HG02852 (cell line): ENCODE measurements around the gene AKR1C2.
"Not testable (repeated sequence)": the region's sequence is repeated elsewhere in the genome, so short reads cannot be mapped to it uniquely, and the experiment has no call there.

Experiments used
- ATAC-seq: cut with Tn5 transposase; IDR thresholded peaks from one replicate; pipeline ENCODE4 v1.9.1; 2021; ENCODE audit warnings: mild to moderate bottlenecking, moderate library complexity; ENCODE audit not compliant: unreplicated experiment

Gene AKR1C2

DNA sequence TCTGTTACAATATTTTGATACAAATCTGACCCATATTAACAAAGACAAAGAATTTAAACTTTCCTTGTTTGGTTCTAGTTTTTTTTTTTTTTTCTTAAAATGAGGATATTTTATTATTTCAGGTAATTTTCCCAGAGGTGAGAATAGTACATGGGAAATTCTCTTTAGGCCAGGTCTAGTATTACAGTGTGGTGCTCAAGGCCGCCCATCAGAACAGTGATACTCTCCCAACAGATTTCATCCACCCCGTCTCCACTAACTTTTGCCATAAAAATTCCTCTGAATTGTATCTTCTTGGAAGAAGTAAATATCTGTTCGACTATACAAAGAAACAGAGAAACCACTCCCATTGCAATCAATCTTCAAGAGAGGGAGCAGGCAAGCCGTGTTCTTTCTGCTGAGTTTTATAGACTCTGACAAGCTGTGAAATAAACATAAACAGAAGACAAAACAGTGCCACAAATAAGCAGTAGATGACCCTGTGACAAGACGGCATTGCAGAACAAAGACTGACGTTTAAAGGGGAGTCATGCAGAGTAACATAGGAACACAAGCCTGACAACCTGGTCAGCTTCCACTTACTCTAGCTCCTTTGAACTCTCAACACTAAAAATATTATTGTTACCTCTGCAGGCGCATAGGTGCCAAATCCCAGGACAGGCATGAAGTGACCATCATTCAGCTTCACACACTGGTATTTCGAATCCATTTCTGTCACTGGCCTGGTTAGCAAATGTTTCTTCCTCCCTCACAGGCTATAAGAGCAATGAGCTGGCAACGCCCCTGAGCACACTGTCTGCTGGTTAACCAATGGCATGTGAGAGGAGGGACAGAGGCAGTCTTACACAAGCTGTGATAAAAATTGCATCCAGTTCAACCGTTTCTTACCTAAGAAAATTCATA, at the start of gene AKR1C2:
Gene AKR1C2 (minus strand): TSS at position 731 of the 903 bp plus-strand sequence. CDS start 22 bp downstream, at position 709.
- not testable (repeated sequence) for ATAC-seq

DNA sequence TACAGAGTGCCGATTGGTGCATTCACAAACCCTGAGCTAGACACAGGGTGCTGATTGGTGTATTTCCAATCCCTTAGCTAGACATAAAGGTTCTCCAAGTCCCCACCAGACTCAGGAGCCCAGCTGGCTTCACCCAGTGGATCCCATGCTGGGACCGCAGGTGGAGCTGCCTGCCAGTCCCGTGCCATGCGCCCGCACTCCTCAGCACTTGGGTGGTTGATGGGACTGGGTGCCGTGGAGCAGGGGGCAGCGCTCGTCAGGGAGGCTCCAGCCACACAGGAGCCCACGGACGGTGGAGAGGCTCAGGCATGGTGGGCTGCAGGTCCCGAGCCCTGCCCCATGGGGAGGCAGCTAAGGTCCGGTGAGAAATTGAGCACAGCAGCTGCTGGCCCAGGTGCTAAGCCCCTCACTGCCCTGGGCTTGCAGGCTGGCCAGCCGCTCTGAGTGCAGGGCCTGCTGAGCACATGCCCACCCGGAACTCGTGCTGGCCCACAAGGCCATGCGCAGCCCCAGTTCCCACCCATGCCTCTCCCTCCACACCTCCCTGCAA, 49.4 kb upstream of the AKR1C2 start:
- ATAC-seq = not testable (repeated sequence)

DNA sequence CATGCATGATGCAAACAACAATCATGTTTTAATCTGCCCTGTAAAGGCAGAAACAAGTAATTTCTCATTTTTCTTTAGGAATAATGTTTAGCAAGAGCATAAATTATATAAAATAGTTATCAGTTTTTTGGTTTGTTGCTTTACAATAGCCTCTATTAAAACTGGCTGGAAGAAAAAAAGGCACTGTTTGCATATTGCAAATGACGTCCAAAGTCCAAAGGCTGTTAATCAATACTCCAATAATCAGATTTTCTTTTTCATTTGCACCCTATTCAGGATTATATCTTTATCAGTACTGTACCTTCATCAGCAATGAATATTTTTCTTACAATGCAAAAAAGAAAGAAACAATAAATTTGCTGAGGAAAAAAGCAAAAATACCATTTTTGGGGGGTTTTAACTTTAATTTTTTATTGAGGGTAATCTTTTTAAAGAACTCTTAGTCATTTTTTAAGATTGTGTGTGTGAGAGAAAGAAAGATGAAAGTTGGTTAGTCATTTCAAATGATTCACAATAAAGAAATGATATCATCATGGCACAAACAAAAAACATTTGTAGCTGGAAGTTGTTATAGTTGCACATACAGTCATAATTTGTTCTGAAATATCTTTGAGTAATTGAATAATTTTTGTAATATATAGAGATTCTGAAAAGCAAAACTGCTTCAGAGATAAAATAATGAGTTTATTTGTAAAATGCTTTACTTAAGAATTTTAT, 44.4 kb upstream of the AKR1C2 start:
- no peak for ATAC-seq

DNA sequence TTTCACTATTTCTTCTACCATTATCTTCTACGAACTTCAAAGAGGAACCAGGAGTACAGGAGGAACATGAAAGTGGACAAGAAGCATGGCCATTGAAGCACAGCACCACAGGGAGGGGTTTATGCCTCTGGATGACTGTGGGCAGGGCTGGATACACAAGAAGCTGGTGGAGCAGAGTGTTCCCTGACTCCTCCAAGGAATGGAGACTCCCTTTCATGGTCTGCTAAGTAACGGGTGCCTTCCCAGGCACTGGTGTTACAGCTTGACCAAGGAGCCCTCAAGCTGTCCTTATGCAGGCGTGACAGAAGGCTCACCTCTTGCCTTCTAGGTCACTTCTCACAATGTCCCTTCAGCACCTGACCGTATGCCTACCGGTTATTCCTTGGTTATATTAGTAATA, 43.4 kb upstream of the AKR1C2 start:
- not testable (repeated sequence) for ATAC-seq

DNA sequence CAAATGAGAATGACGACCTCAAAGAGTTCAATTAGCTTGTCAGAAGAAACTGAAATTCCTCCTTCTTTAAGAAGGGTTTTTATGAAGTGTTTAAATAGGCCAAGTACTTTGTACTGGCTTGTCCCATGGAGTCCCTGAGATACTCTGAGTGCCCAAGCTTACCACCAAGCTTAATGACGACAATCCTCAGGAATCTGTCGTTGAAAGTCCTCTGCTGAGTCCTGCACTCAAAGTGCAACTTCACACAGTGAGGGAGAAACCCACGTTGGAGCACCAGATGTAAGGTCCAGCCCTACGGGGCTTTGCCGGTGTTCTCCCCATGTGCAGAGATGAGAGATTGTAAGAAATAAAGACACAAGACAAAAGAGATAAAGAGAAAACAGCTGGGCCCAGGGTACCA, 42.8 kb upstream of the AKR1C2 start:
- no peak for ATAC-seq

DNA sequence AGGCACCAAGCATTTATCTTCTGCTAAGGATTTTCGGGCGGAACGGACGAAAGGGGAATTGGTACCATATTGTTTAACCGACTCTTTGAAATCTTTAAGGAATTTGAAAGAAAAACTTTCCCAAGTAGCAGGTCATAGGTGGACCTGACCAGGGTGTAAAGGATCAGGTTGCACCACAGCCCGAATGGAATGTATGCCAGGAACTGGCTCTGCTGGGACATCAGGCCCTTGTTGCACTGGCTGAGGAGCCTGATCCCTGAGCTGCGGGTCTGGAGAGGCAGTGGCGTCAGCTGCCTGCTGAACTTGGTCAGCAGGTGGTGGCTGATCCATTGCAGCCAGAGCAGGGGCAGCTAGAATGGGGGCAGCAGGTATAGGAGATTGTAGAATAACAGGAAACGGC, 41.4 kb upstream of the AKR1C2 start:
- ATAC-seq = no peak

DNA sequence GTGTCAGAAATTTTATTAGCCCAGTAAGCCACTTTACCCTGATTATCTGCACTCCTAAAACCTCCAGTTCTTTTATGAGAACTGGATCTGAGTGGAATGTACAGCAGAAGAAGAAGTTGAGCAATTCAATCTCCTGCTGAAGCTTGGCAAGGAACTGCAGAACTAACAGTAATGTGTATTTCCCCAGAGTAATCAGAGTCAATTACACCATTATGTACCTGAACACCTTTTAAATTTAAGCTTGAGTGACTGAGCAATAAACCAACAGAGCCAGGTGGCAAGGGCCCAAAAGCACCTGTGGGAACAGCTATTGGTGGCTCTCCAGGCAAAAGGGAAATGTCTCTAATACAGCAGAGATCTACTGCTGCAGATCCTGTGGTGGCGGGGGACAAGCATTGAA, 40.1 kb upstream of the AKR1C2 start:
- ATAC-seq = no peak

DNA sequence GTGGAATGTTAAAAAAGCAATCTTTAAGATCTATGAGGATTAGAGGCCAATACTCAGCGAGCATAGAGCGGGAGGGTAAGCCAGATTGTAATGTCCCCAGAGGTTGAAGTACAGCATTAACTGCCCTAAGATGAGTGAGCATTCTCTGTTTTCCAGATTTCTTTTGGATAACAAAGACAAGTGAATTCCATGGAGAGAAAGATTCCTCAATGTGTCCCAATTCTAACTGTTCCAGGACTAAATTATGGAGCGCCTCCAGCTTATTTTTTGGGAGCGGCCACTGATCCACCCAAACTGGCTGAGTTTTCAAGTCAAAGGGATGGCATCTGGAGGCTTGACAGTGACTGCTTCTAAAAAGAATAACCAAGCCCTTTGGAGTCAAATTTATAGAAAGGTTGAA, 39.3 kb upstream of the AKR1C2 start:
- no peak for ATAC-seq

DNA sequence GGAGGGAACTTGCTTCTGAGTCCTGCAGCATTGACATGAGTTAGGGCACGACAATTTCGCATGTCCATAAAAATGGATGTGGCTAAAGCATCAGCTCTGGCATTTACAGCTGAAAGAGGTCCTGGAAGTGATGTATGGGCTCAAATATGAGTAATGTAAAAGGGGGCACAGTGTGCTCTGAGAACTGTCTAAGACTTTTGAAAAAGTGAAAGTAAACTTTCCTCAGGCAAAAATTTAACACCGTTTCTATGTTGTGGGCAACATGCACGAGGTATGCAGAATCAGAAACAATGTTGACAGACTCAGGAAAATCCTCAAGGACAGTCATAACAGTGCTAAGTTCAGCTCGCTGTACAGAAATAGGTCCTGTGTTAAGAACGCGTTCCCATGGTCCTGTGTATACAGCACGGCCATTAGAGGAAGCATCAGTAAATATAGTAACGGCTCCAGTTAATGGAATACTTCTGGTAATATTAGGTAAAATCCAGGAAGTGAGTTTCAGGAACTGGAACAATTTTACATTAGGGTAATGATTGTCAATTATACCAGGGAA, 37.9 kb upstream of the AKR1C2 start:
- no peak for ATAC-seq

DNA sequence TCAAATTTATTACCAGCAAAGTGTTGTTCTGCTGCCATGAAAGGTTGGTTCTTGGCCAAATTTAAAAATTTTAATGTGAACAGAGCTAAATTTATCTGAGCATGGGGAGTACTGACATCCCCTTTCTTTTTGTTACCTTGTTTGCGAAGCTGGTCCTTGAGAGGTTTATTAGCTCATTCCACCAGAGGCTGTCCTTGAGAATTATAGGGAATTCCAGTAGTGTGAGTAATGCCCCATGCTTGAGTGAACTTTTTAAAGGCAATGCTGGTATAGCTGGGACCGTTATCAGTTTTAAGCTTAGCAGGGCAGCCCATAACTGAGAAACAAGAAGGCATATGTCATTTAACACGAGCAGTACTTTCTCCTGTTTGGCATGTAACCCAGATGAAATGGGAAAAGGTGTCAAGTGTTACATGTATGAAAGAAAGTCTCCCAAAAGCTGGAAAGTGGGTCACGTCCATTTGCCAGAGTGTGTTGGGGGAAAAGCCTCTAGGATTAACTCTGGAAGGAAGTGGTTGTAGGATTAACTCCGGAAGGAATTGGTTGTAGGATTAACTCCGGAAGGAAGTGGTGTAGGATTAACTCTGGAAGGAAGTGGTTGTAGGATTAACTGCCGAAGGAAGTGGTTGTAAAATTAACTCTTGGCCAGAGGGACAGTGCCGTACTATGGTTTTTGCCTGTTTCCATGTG, 37.3 kb upstream of the AKR1C2 start:
- no peak for ATAC-seq

DNA sequence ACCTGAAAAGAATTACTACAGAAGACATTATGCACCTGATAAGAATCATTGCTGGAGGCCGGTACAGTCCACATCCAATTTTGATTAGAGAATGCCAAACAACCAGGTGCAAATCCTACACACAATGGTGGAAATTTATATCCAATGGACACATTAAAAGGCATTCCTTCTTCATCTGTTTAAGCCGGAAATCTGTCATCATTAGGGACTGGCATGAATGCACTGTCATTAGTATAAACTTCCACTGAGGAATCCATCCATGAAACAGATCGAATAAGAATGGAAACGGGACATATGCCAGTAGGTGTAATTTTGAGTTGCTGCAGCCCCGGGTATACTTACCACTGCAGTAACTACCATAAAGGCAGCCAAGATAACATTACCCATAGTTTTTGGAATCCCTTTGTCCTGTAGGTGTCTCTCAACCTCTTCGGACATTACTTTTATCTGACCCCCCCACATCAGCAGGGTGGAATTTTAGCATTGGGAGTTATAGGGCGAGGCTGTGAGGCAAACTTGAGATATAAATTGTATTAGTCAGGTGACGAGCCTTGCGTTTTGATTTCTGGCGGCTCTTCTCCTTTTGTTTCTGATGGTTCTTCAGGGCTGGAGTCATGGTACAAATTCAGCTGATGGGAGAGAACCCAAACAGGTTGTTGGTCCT, 36.5 kb upstream of the AKR1C2 start:
- no peak for ATAC-seq

DNA sequence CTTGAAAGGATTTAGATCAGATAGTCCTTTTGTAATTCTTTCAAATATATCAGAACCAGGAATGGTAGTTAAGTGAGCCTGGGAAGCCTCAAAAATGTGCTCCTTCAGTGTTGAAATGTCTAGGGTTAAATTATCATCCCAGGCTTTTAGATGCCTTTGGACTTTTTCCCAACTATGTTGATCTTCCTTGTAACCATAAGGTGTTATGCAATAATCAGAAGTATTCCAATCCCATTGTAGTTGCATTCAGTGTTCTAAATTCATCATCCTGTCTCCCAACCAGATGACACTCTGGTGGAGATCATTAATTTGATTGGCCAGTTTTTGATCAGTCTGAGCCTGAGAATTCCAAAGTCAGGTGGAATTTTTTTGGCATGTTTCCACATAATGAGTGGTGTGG, 35.1 kb upstream of the AKR1C2 start:
- no peak for ATAC-seq

DNA sequence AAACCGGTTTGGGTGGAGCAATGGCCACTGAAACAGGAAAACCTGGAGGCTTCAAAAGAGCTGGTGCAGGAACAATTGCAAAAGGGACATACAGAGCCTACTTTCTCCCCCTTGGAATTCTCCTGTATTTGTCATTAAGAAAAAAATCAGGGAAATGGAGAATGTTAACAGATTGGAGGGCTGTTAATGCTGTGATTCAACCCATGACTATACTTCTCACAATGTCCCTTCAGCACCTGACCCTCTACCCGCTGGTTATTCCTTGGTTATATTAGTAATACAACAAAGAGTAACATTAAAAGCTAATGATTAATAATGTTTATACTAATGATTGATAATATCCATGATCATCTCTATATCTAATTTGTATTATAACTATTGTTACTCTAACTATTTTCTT, 34.4 kb upstream of the AKR1C2 start:
- no peak for ATAC-seq

DNA sequence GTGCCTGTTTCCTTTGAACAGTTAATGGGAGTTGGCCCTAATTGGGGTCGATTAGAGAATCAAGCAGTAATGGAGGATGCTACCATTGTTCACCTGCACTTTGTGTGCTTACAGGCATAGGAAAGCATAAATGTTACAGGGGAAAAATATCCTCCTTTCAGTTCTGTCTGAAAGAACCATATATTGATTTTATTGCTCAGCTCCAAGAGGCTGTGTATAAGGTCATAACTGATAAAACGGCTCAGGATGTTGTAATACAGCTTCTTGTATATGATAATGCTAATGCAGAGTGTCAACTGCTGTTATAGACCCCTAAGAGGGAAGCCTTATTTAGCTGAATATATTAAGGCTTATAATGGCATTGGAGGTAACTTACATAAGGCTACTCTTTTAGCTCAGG, 32.9 kb upstream of the AKR1C2 start:
- no peak for ATAC-seq

DNA sequence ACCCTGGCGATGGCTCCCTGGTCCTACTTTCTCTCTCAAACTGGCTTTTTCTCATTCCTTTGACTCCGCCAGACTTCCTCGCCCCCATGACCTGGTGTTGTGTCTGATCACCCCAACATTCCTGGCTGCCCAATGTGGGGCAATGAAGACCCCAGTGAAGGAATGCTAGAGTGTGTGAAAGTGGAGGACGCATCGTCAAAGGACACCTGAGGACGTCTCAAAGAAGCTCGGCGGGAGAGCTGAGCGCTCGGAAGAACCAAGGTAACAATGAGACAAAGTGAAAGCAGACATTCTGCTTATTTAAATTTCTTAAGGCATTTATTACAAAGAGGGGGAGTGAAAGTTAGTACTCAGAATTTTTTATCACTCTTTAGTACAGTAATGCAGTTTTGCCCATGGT, 31.7 kb upstream of the AKR1C2 start:
- no peak for ATAC-seq

DNA sequence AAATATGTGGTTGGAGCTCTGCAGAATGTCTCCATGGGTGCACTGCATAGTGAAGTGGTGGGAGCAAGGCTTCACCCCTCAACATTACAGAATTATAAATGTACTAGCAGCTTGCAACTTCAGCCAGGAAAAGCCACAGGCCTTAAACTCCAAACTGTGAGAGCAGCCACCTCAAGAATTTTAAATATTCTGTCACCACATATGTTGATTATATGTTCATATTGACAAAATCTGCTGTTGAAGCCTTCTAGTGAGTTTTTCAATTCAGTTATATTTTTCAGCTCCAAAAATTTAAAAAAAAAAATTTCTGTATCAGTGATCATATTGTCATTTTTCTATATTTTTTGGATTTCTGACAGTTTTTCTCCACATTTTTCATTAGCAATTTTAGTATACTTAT, 30.9 kb upstream of the AKR1C2 start:
- ATAC-seq = no peak

DNA sequence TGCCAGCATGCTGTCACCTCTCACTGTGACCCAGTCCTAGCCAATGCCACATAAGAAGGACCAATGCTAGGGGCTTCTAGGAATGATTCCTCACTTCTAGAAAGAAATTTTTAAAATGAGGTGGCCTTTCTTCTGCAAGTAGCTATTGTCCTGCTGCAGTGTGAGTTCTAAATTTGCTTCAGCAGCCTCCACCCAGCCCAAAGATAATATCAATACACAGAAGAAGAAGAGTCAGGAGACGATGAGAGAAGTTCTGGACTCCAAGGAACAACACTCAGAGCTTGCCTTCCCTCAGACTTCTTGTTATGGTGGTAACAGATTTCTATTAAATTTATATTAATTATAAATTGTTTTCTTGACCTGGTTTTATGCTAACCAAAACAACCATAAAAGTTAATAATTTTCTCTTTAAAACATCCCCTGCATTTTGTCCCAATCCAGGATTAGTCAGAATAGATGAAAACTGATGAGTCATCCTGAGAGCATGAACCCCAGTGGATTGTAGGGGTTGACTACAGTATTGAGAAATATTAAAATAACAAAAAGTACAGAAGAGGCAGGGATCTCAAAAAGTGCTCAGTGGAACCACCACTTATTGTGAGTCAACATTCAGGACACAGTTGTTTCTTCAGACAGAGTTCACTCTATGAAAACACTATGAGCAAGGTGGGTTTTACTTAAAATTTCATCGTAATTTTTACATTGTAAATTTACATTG, 29.6 kb upstream of the AKR1C2 start:
- ATAC-seq = no peak

DNA sequence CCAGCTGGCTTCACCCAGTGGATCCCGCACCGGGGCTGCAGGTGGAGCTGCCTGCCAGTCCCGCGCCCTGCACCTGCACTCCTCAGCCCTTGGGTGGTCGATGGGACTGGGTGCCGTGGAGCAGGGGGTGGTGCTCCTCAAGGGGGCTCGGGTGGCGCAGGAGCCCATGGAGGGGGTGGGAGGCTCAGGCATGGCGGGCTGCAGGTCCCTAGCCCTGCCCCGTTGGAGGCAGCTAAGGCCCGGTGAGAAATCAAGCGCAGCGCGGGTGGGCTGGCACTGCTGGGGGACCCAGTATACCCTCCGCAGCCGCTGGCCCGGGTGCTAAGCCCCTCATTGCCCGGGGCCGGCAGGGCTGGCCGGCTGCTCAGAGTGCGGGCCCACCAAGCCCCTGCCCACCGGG, 28.8 kb upstream of the AKR1C2 start:
- ATAC-seq = not testable (repeated sequence)

DNA sequence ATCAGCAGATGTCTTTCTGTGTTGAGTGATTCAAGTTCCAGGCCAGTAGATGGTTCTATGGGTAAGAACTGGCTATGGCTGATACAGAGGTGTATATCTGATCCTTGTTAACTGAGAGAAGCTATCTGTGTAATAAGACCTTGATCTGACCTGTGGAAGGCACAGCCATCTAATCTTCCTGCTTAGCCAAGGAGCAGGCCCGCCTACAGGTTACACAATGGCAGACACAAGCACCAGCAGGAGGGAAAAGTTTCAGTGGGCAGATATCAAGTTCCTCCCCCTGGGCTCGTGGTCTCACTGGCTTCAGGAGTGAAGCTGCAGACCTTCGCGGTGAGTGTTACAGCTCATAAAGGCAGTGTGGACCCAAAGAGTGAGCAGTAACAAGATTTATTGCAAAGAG, 27.9 kb upstream of the AKR1C2 start:
- ATAC-seq = not testable (repeated sequence)

DNA sequence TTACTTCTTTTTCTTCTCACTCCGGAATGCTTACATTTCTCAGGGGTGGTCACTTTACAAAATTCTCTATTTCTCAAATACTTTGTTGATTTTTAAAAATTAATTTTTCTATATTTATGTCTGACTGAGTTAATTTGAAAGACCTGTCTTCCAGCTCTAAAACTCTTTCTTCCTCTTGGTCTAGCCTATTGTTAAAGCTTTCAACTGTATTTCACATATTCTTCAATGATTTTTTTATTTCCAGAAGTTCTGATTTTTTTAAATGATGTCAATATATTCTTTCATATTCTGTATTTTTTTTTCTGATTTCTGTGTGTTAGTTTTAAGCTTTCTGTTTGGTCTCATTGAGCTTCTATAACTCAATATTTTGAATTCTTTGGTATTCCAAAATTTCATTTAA, 27.3 kb upstream of the AKR1C2 start:
- no peak for ATAC-seq
